HCT116 (cell line): Measurements from ENCODE around the gene KIAA1614. TPM values are rescaled to one million over a fixed set of nuclear protein-coding genes. Genes with fewer than 3 reads are reported as not detected.
A peak's percentile ranks its signal among the peaks of the same experiment; 100 is the strongest.

ENCODE experiments used
- ATAC-seq: fragments of 200-7000 bp; cut with Tn5 transposase; 2 replicates; pipeline ENCODE4 v1.9.1; 2020; ENCODE audit warnings: mild to moderate bottlenecking, moderate library complexity
- BruUV-seq: library from RNA; stranded (reverse); fragments of 400-500 nt; replicated peaks from 2 replicates; lab custom pipeline; 2021; lab: Mats Ljungman, UMichigan
- CTCF ChIA-PET: fragments of 300-600 bp; sonication (Branson Sonifier 250); formaldehyde crosslinking; loops from one replicate; lab custom pipeline; 2021; ENCODE audit warnings: antibody characterized with exemption; lab: Charles Lee
- POLR2A ChIA-PET: fragments of 300-600, 350-600 bp; sonication (Branson Sonifier 250); formaldehyde crosslinking; loops from one replicate; lab custom pipeline; 2021; ENCODE audit warnings: antibody characterized with exemption; lab: Charles Lee
- RAD21 ChIA-PET, 2 experiments: fragments of 300-600 bp; sonication (Branson Sonifier 250); formaldehyde crosslinking; loops; one replicate each; lab custom pipeline; 2023; ENCODE audit warnings: low total read pairs in 2 of 2; ENCODE audit not compliant: uncharacterized antibody in 2 of 2, unreplicated experiment in 2 of 2, low non-redundant PET in 1 of 2; lab: Charles Lee
- DNase-seq: peaks from one replicate; pipeline ENCODE4 v3.0.0-alpha.2; 2010; ENCODE audit warnings: low read depth, low spot score
- H2AFZ ChIP-seq: fragments of 200-600 bp; shearing (Covaris generic), sonication (generic); 2 replicates; pipeline ENCODE4 v1.6.1; 2017; ENCODE audit warnings: low read depth, mixed run types, mixed read lengths, antibody characterized with exemption, low read length; ENCODE audit not compliant: poor library complexity, severe bottlenecking
- H3K27ac ChIP-seq: 2 replicates; pipeline ENCODE4 v1.5.1; 2012; ENCODE audit warnings: low read depth, low read length
- H3K27me3 ChIP-seq: fragments of 200-600 bp; sonication (generic); 2 replicates; pipeline ENCODE4 v1.6.1; 2016; ENCODE audit warnings: mixed run types, low read length, mixed read lengths; ENCODE audit not compliant: insufficient read depth
- H3K36me3 ChIP-seq, 2 experiments: fragments of 200-500 bp in 1 of 2; fragments of 200-600 bp in 1 of 2; sonication (Bioruptor generic) in 1 of 2; sonication (generic) in 1 of 2; 2 replicates each; pipeline versions ENCODE4 v1.5.1 to v1.6.1; 2014 to 2016; ENCODE audit warnings: low read length in 2 of 2, inconsistent platforms in 1 of 2, mixed read lengths in 1 of 2, mixed run types in 1 of 2; ENCODE audit not compliant: insufficient read depth in 2 of 2, control insufficient read depth in 1 of 2
- H3K4me1 ChIP-seq, 2 experiments: fragments of 200-600 bp in 1 of 2; sonication (generic) in 1 of 2; 2 replicates each; pipeline versions ENCODE4 v1.5.1 to v1.6.1; 2012 to 2017; ENCODE audit warnings: low read length in 2 of 2, inconsistent platforms in 1 of 2, mild to moderate bottlenecking in 1 of 2, mixed read lengths in 1 of 2, mixed run types in 1 of 2, moderate library complexity in 1 of 2; ENCODE audit not compliant: insufficient read depth in 2 of 2, control insufficient read depth in 1 of 2
- H3K4me2 ChIP-seq: fragments of 200-600 bp; sonication (generic); 2 replicates; pipeline ENCODE4 v1.6.1; 2017; ENCODE audit warnings: mixed run types, low read length, mixed read lengths
- H3K4me3 ChIP-seq, 2 experiments: fragments of 200-600 bp in 1 of 2; sonication (generic) in 1 of 2; replicated peaks in 1 of 2; 2 replicates each; pipeline ENCODE4 v1.5.1; 2011 to 2016; ENCODE audit warnings: low read length in 2 of 2, control low read depth in 1 of 2, low read depth in 1 of 2, mild to moderate bottlenecking in 1 of 2, mixed read lengths in 1 of 2, mixed run types in 1 of 2
- H3K79me2 ChIP-seq: fragments of 200-600 bp; sonication (generic); 2 replicates; pipeline ENCODE4 v1.6.1; 2017; ENCODE audit warnings: mild to moderate bottlenecking, mixed run types, low read length, moderate library complexity, mixed read lengths; ENCODE audit not compliant: insufficient read depth
- H3K9ac ChIP-seq: fragments of 200-600 bp; sonication (generic); 2 replicates; pipeline ENCODE4 v1.6.1; 2016; ENCODE audit warnings: low read length, mixed read lengths
- H3K9me2 ChIP-seq: fragments of 200-600 bp; sonication (generic), shearing (Covaris generic); 2 replicates; pipeline ENCODE4 v1.6.1; 2017; ENCODE audit warnings: mixed run types, mild to moderate bottlenecking, moderate library complexity; ENCODE audit not compliant: insufficient read depth
- H3K9me3 ChIP-seq, 2 experiments: fragments of 200-500 bp in 1 of 2; fragments of 200-600 bp in 1 of 2; sonication (Bioruptor generic) in 1 of 2; sonication (generic) in 1 of 2; 2 replicates each; pipeline ENCODE4 v1.6.1; 2014 to 2017; ENCODE audit warnings: low read length in 2 of 2, mixed read lengths in 2 of 2, inconsistent platforms in 1 of 2, low read depth in 1 of 2, mild to moderate bottlenecking in 1 of 2, mixed run types in 1 of 2, moderate library complexity in 1 of 2; ENCODE audit not compliant: control insufficient read depth in 1 of 2, insufficient read depth in 1 of 2
- H4K20me1 ChIP-seq: fragments of 200-600 bp; sonication (generic), shearing (Covaris generic); 2 replicates; pipeline ENCODE4 v1.6.1; 2017; ENCODE audit warnings: mixed run types, mild to moderate bottlenecking, moderate library complexity; ENCODE audit not compliant: insufficient read depth
- CEBPB ChIP-seq: IDR thresholded peaks from 2 replicates; pipeline ENCODE4 v1.6.1; 2012; ENCODE audit warnings: low read depth
- ELF1 ChIP-seq: IDR thresholded peaks from 2 replicates; pipeline ENCODE4 v1.6.1; 2012; ENCODE audit warnings: low read depth, borderline replicate concordance
- EZH2 ChIP-seq: fragments of 200-600 bp; sonication (generic); IDR thresholded peaks from 2 replicates; pipeline ENCODE4 v1.6.1; 2017; ENCODE audit warnings: antibody characterized with exemption, mixed run types
- FOSL1 ChIP-seq: IDR thresholded peaks from 2 replicates; pipeline ENCODE4 v1.6.1; 2012; ENCODE audit warnings: low read depth
- SIN3A ChIP-seq: IDR thresholded peaks from 2 replicates; pipeline ENCODE4 v1.6.1; 2012; ENCODE audit warnings: low read depth
- SRF ChIP-seq: IDR thresholded peaks from 2 replicates; pipeline ENCODE4 v1.6.1; 2012; ENCODE audit warnings: low read depth
- YY1 ChIP-seq: IDR thresholded peaks from 2 replicates; pipeline ENCODE4 v1.6.1; 2011; ENCODE audit warnings: low read length, low read depth, moderate library complexity, mild to moderate bottlenecking; ENCODE audit not compliant: insufficient replicate concordance; ENCODE audit errors: extremely low read depth
- intact Hi-C: fragments of 100-400 bp; cut with micrococcal nuclease; formaldehyde crosslinking; loops from 2 replicates; pipeline ENCODE4 v1.10.0; 2022
- total RNA-seq: library from RNA; stranded (reverse); gene quantifications from one replicate; pipeline ENCODE4 v1.2.1, GENCODE V29; 2021; ENCODE audit not compliant: unreplicated experiment
- TF ChIP-seq, protein P1 (sequence below), 3 experiments: fragments of 200-600 bp in 1 of 3; sonication (generic) in 1 of 3; IDR thresholded peaks in 2 of 3; conservative IDR thresholded peaks in 1 of 3; 2 replicates each; pipeline ENCODE4 v1.5.1; 2012 to 2017; ENCODE audit warnings: low read depth in 2 of 3, low read length in 2 of 3, antibody characterized with exemption in 1 of 3, borderline replicate concordance in 1 of 3, control low read depth in 1 of 3, mild to moderate bottlenecking in 1 of 3, mixed read lengths in 1 of 3, mixed run types in 1 of 3, moderate library complexity in 1 of 3; ENCODE audit not compliant: insufficient read depth in 1 of 3
- TF ChIP-seq, protein P2 (sequence below): IDR thresholded peaks from 2 replicates; pipeline ENCODE4 v1.6.1; 2012
- TF ChIP-seq, protein P3 (sequence below): IDR thresholded peaks from 2 replicates; pipeline ENCODE4 v1.6.1; 2012; ENCODE audit warnings: low read depth
- TF ChIP-seq, protein P4 (sequence below): IDR thresholded peaks from 2 replicates; pipeline ENCODE4 v1.6.1; 2012

Gene KIAA1614
- total RNA-seq, 1 experiment from 2014 or later, result 0.25 TPM

DNA sequence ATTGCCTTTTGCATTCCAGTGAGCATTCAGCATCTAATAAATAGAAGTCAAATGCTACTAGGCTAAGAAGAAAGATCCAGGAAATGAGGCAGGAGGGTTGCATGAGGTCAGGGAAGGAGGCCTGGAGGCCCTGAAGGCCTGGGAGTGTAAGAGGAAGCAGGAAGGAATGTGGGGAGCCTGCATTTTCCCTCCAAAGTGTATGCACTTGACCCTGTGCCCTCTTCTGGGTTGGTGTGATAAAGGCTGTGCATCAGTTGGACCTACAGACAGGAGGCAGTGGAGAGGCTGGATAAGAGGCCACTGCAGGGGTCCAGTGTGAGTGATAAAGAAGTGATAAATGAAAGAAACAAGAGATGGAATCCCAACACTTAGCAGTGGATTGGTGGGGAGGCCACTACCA is 20.4 kb downstream of the KIAA1614 start:
- ChIA-PET CTCF (no interaction called here), RAD21 (no interaction called here)
- Histone ChIP-seq H3K9me2 (no peaks in the 10 kb centered on the region), H4K20me1 (no peaks in the 10 kb centered on the region), H3K9ac (no peak overlapping the region), H3K79me2 (no peaks in the 10 kb centered on the region), H3K9me3 (no peaks in the 10 kb centered on the region), H3K4me3 (no peak overlapping the region), H3K4me1 (no peaks in the 10 kb centered on the region), H3K36me3 (no peaks in the 10 kb centered on the region), H3K27me3 (no peaks in the 10 kb centered on the region)
- no peak for DNase-seq
- peak; percentile 37; the same call in 1 of the 2 replicates for ATAC-seq
- no peak for TF ChIP-seq FOSL1
- TF ChIP-seq, protein P1, sequence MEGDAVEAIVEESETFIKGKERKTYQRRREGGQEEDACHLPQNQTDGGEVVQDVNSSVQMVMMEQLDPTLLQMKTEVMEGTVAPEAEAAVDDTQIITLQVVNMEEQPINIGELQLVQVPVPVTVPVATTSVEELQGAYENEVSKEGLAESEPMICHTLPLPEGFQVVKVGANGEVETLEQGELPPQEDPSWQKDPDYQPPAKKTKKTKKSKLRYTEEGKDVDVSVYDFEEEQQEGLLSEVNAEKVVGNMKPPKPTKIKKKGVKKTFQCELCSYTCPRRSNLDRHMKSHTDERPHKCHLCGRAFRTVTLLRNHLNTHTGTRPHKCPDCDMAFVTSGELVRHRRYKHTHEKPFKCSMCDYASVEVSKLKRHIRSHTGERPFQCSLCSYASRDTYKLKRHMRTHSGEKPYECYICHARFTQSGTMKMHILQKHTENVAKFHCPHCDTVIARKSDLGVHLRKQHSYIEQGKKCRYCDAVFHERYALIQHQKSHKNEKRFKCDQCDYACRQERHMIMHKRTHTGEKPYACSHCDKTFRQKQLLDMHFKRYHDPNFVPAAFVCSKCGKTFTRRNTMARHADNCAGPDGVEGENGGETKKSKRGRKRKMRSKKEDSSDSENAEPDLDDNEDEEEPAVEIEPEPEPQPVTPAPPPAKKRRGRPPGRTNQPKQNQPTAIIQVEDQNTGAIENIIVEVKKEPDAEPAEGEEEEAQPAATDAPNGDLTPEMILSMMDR (IDR thresholded peaks at IDR 0.05 in 2 of 3, conservative IDR thresholded peaks at IDR 0.05 in 1 of 3; ENCODE audit: borderline replicate concordance in 1 of 3, insufficient read depth in 1 of 3, low read depth in 2 of 3, low read length in 2 of 3), result peak in 1 of 3 experiments; percentile 14; a peak in 1 of 6 replicates
- TF ChIP-seq, all 23 proteins: peak for 1
- intact Hi-C loops, result no loop called here
- no peak overlapping the region for H2AFZ ChIP-seq
- no peak overlapping the region for H3K4me2 ChIP-seq
- no TSS peak for BruUV-seq
- POLR2A ChIA-PET, result no interaction called here
- H3K27ac ChIP-seq, result no peak overlapping the region

DNA sequence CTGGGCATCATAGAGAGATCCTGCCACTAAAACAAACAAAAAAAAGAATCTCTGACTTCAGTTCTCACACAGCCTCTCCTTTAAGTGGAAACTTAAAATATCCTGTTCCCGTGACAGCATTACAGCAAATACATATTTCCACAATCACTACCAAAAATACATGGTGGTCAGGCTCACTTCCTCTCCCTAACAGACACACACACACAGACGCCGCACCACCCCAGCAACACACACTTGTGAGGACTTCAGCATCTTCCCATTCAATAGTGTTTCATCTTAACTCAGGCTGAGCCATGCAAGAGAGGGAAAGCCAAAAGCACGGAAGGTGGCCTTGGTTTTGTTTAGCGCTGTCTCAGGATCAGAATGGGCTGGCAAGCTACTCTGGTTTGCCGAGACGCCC is 21.9 kb downstream of the KIAA1614 start:
- H3K27me3 ChIP-seq, result no peaks in the 10 kb centered on the region
- H3K4me2 ChIP-seq, result no peak overlapping the region
- CTCF ChIA-PET, result no interaction called here
- no peak overlapping the region for H3K9ac ChIP-seq
- no peaks in the 10 kb centered on the region for H3K79me2 ChIP-seq
- H3K9me3 ChIP-seq, result no peaks in the 10 kb centered on the region
- no peaks in the 10 kb centered on the region for H3K4me1 ChIP-seq
- H2AFZ ChIP-seq, result no peak overlapping the region
- ATAC-seq (no peak), DNase-seq (no peak)
- no peak overlapping the region for H3K4me3 ChIP-seq
- no peaks in the 10 kb centered on the region for H3K9me2 ChIP-seq
- RAD21 ChIA-PET, result no interaction called here
- POLR2A ChIA-PET, result no interaction called here
- intact Hi-C loops, result no loop called here
- no peaks in the 10 kb centered on the region for H3K36me3 ChIP-seq
- BruUV-seq, result no TSS peak
- no peaks in the 10 kb centered on the region for H4K20me1 ChIP-seq
- no peak overlapping the region for H3K27ac ChIP-seq
- TF ChIP-seq EZH2 (no peak), SIN3A (no peak), CEBPB (no peak), YY1 (no peak), SRF (no peak), ELF1 (no peak)
- TF ChIP-seq, protein P2, sequence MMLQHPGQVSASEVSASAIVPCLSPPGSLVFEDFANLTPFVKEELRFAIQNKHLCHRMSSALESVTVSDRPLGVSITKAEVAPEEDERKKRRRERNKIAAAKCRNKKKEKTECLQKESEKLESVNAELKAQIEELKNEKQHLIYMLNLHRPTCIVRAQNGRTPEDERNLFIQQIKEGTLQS, result no peak
- TF ChIP-seq, protein P1 (IDR thresholded peaks at IDR 0.05 in 2 of 3, conservative IDR thresholded peaks at IDR 0.05 in 1 of 3; ENCODE audit: borderline replicate concordance in 1 of 3, insufficient read depth in 1 of 3, low read depth in 2 of 3, low read length in 2 of 3), result no peak
- TF ChIP-seq, protein P3, sequence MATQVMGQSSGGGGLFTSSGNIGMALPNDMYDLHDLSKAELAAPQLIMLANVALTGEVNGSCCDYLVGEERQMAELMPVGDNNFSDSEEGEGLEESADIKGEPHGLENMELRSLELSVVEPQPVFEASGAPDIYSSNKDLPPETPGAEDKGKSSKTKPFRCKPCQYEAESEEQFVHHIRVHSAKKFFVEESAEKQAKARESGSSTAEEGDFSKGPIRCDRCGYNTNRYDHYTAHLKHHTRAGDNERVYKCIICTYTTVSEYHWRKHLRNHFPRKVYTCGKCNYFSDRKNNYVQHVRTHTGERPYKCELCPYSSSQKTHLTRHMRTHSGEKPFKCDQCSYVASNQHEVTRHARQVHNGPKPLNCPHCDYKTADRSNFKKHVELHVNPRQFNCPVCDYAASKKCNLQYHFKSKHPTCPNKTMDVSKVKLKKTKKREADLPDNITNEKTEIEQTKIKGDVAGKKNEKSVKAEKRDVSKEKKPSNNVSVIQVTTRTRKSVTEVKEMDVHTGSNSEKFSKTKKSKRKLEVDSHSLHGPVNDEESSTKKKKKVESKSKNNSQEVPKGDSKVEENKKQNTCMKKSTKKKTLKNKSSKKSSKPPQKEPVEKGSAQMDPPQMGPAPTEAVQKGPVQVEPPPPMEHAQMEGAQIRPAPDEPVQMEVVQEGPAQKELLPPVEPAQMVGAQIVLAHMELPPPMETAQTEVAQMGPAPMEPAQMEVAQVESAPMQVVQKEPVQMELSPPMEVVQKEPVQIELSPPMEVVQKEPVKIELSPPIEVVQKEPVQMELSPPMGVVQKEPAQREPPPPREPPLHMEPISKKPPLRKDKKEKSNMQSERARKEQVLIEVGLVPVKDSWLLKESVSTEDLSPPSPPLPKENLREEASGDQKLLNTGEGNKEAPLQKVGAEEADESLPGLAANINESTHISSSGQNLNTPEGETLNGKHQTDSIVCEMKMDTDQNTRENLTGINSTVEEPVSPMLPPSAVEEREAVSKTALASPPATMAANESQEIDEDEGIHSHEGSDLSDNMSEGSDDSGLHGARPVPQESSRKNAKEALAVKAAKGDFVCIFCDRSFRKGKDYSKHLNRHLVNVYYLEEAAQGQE, result no peak
- TF ChIP-seq, protein P4, sequence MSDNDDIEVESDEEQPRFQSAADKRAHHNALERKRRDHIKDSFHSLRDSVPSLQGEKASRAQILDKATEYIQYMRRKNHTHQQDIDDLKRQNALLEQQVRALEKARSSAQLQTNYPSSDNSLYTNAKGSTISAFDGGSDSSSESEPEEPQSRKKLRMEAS, result no peak
